Heart left ventricle (tissue), 13 donors: ENCODE measurements around the gene TSPAN15.

Experiments
- CTCF ChIP-seq, 12 donors: fragments of 200-600 bp; sonication (generic) in 4 of 12; IDR thresholded peaks; one replicate each; pipeline versions ENCODE4 v1.5.0 to v1.8.0; 2018 to 2022; ENCODE audit warnings: antibody characterized with exemption in 12 of 12, mild to moderate bottlenecking in 5 of 12
- POLR2A ChIP-seq, 2 donors: fragments of 450-650 bp; IDR thresholded peaks; one replicate each; pipeline ENCODE4 v1.6.1; 2017; ENCODE audit warnings: antibody characterized with exemption in 2 of 2, mild to moderate bottlenecking in 2 of 2, moderate library complexity in 2 of 2
- donor health status: ischemic (EF 13 %, LVEDD 7.1; RV severe dilation, severe dysfunction).
- donor health status: DM: no; HTN: yes; CAD: no.
- donor health status: DM: no; HTN: no; CAD: no.
- donor health status: ischemic (EF 25% LVEDD 6.9; RV normal size, moderate dysfunction).
- donor health status: ischemic (EF 25% LVEDD 5.7; RV mildly dilated, moderate dysfunction).
- donor health status: ischemic (EF 35%, LVEDD 5.7; RV mildly dilated, moderate dysfunction).
- donor health status: nonischemic (EF 11% LVEDD 7.7; RV severe dilation, severe dysfunction).
- donor health status: DM: yes; HTN: yes; CAD: no.
- donor health status: PGD.
- donor health status: ischemic (EF 29% LVEDD 5.4; RV normal size, mild dysfunction).
- donor health status: nonischemic (EF 23%, LVEDD 6.1; RV moderate dilation, normal function).

GRCh38 chr10:69491611-69492010 is 40.3 kb downstream of the TSPAN15 start:
- TF ChIP-seq CTCF (IDR thresholded peaks at IDR 0.05): no peak
- no peak for TF ChIP-seq POLR2A (IDR thresholded peaks at IDR 0.05)
